ENCODE results near the gene HAGHL.

HAGHL gene

DNA sequence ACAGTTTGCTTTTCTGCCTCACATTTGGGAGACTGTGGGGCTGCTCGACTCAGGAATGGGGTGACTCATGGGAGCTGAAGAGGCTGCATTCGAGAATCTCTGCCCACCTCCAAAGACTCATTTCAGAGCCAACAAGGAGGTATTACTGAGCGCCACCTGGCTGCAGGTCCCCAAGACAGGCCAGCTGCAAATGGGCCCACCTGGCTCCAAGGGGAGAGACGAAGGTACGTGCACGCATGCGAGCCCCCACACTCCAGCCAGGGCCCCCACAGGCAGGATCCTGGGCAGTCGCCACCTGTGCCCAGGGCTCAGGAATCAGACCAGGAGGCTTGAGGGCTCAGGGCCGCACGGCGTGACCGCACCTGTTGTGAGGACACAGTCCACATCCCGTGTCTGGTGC, 6.0 kb downstream of the HAGHL start:
- in situ Hi-C loops (cut with HindIII; ENCODE audit: low pct_ligation_motif_present, low sequenced_read_pairs) = no loop called here
- Histone ChIP-seq H3K36me3 (replicated peaks) (peaks cover 29% of the 10 kb centered on the region), H3K27me3 (replicated peaks) (no peaks in the 10 kb centered on the region), H3K4me3 (ENCODE audit: low read depth, low read length) (no peak overlapping the region), H3K27ac (no peak overlapping the region)
- DNase-seq = no peak
- TF ChIP-seq, protein P1, sequence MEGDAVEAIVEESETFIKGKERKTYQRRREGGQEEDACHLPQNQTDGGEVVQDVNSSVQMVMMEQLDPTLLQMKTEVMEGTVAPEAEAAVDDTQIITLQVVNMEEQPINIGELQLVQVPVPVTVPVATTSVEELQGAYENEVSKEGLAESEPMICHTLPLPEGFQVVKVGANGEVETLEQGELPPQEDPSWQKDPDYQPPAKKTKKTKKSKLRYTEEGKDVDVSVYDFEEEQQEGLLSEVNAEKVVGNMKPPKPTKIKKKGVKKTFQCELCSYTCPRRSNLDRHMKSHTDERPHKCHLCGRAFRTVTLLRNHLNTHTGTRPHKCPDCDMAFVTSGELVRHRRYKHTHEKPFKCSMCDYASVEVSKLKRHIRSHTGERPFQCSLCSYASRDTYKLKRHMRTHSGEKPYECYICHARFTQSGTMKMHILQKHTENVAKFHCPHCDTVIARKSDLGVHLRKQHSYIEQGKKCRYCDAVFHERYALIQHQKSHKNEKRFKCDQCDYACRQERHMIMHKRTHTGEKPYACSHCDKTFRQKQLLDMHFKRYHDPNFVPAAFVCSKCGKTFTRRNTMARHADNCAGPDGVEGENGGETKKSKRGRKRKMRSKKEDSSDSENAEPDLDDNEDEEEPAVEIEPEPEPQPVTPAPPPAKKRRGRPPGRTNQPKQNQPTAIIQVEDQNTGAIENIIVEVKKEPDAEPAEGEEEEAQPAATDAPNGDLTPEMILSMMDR (IDR thresholded peaks at IDR 0.05; ENCODE audit: low read depth, low read length, missing control alignments) = no peak

DNA sequence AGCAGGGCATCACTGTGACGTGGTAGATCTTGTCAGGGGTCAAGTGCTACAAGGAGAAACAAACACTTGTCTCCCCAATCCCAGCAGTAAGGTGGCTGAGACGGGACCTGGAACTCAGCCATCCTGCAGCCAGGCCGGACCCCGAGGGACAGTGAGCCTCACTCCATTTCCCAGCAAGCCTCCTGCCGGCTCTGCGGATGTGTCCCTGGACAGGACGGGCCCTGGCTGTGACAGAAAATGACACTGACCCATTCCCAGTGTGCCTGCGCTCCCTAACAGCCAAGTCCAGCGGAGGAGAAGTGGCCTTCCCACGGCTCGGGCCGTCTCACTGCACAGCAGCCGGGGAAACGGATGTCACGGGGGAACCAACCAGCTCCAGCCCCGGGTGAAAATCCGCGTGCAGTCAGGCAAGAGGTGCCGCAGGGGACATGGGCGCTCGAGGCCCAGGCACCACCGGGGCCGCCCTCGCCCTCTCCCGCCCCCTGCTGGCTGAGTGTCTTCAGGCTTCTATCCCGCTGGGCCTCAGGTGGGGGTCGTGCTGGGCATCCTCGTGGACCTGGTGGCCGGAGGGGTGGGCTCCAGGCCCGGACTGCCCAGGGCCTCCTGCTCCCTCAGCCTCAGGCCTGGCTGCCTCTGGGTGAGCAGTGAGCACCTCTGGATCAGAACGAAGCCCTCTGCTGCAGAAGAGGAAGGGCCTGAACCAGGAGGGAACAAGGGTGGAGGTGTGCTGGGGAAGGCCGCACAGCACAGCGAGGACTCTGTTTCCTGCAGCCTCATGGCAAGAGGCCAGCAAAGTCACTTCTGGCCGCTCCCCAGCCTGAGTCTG, 6.7 kb downstream of the HAGHL start:
- in situ Hi-C loops (cut with HindIII; ENCODE audit: low pct_ligation_motif_present, low sequenced_read_pairs) = no loop called here
- H3K4me3 ChIP-seq (ENCODE audit: low read depth, low read length) = no peak overlapping the region
- no peaks in the 10 kb centered on the region for H3K27me3 ChIP-seq (replicated peaks)
- H3K27ac ChIP-seq = no peak overlapping the region
- H3K36me3 ChIP-seq (replicated peaks) = peaks cover 29% of the 10 kb centered on the region
- DNase-seq = no peak
- TF ChIP-seq, protein P1 (IDR thresholded peaks at IDR 0.05; ENCODE audit: low read depth, low read length, missing control alignments) = no peak

DNA sequence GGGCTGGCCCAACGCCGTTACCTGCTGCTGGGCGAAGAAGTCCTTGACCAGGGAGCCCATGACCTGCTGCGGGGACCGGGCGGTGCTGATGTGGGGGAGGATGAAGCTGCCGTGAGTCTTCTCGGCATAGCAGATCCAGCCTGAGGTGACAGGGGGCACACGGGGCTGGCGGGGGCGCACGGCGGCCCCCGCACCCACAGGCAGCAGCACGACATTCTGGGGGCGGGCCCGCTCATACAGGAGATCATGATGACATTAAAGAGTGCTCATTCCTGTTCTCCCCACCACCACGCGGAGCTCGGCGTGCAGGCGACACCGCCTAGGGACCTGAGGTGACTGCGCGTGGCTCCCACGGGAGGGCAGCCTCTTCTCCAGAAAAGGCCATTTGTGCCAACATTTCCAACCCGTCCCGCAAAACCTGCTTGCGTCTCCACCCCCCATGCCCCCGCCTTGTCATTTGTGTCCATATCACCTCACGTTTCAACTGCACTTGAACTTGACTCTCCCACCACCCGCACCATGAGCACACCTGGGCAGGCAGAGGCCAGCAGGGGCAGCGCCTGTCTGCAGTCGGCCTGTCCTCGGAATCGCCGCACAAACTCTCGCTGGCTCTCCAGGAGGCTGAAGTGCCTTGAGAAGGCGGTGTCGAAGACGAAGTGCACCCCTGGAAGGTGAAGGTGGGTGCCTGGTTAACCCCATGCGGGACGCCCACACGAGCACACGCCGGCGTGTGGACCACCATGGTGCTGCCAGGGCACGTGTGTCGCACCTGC, 7.5 kb downstream of the HAGHL start:
- Histone ChIP-seq H3K27me3 (replicated peaks) (no peaks in the 10 kb centered on the region), H3K36me3 (replicated peaks) (peaks cover 29% of the 10 kb centered on the region), H3K4me3 (ENCODE audit: low read depth, low read length) (no peak overlapping the region), H3K27ac (no peak overlapping the region)
- DNase-seq = no peak
- TF ChIP-seq, protein P1 (IDR thresholded peaks at IDR 0.05; ENCODE audit: low read depth, low read length, missing control alignments) = no peak
- in situ Hi-C loops (cut with HindIII; ENCODE audit: low pct_ligation_motif_present, low sequenced_read_pairs) = no loop called here

DNA sequence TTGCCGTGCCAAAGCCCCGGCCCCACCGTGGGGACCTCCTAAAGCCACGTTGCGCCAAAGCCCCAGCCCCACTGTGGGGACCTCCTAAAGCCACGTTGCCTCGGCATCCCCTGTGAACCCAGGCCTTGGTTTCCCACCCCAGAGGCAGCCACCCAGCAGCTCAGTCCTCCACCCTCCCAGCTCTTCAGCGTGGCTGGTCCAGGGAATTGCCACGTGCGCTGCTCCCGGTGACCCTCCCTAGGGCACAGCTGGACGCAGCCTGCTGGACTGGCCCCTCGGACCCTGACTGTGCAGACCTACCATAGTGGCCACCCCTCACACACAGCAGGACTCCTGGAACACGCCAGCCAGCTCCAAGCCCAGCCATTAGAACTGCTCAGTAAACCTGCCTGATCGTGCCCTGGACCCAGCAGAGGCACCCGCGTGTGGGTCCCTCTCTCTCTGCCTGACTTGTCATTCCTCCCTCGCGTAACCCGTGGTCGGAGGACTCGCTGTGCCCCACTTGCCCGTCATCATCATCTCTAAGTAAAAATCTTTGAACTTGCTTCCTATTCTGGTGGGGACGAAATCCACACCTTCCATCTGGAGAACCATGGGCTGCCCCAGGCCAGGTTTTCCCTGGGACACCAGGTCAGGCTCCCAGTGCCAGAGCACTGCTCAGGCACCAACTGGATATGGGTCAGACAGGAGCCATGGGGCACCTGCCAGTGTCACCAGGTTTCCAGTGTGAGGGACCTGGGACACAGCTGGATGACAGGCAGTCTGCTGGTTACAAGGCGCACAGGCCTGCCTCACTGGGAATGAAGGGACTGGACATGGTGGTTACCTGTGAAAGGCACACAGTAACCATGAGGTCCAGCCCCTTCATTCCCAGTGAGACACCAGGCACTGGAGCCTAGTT, 8.3 kb downstream of the HAGHL start:
- Histone ChIP-seq H3K36me3 (replicated peaks) (peaks cover 29% of the 10 kb centered on the region), H3K27me3 (replicated peaks) (no peaks in the 10 kb centered on the region), H3K4me3 (ENCODE audit: low read depth, low read length) (no peak overlapping the region), H3K27ac (no peak overlapping the region)
- DNase-seq = no peak
- in situ Hi-C loops (cut with HindIII; ENCODE audit: low pct_ligation_motif_present, low sequenced_read_pairs) = no loop called here
- TF ChIP-seq, protein P1 (IDR thresholded peaks at IDR 0.05; ENCODE audit: low read depth, low read length, missing control alignments) = no peak

DNA sequence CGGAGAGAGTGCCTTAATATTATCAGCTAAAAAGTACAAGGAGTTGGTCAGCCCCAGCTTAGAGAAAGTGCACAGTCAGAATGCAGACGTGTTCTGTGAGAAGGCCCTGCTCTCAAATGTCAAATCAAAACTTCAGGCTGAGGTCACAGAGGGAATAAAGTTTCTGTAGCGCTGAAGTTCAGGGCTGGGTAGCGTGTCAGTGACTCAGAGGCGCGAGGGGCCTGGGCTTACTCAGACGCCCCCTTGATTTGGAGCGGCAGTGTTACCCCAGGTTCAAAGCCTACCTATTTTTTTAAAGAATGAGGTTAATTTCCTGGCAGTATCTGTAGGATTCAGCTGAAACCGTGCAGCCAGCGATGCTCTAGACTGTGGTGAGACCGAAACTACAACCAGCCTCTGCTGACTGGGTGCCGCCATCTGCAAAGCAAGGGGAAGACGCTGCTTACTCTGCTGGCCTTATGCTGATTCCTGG, 9.1 kb downstream of the HAGHL start:
- Histone ChIP-seq H3K4me3 (ENCODE audit: low read depth, low read length) (no peak overlapping the region), H3K36me3 (replicated peaks) (peaks cover 29% of the 10 kb centered on the region), H3K27me3 (replicated peaks) (no peaks in the 10 kb centered on the region), H3K27ac (no peak overlapping the region)
- in situ Hi-C loops (cut with HindIII; ENCODE audit: low pct_ligation_motif_present, low sequenced_read_pairs) = no loop called here
- TF ChIP-seq, protein P1 (IDR thresholded peaks at IDR 0.05; ENCODE audit: low read depth, low read length, missing control alignments) = no peak
- DNase-seq = no peak

Data from brain microvascular endothelial cell (primary cell).